Glutamatergic neuron (in vitro differentiated cells): ENCODE measurements around the gene STAP2. TPM values are rescaled to one million over a fixed set of nuclear protein-coding genes. Genes with fewer than 3 reads are reported as not detected.
"Not testable (repeated sequence)": the region's sequence is repeated elsewhere in the genome, so short reads cannot be mapped to it uniquely, and the experiment has no call there.

Experiments used
- DNase-seq: peaks from one replicate; pipeline ENCODE4 v3.0.0; 2022
- H3K27ac Mint-ChIP-seq: one replicate; pipeline ENCODE4 v1.8.0; 2020; ENCODE audit warnings: mild to moderate bottlenecking, mixed read lengths, inconsistent platforms; ENCODE audit not compliant: unreplicated experiment
- H3K27me3 Mint-ChIP-seq: one replicate; pipeline ENCODE4 v1.8.0; 2020; ENCODE audit warnings: mild to moderate bottlenecking, moderate library complexity, mixed read lengths, inconsistent platforms; ENCODE audit not compliant: unreplicated experiment
- H3K36me3 Mint-ChIP-seq: one replicate; pipeline ENCODE4 v1.8.0; 2020; ENCODE audit warnings: mild to moderate bottlenecking, mixed read lengths, inconsistent platforms; ENCODE audit not compliant: unreplicated experiment
- H3K4me1 Mint-ChIP-seq: one replicate; pipeline ENCODE4 v1.8.0; 2020; ENCODE audit warnings: mild to moderate bottlenecking, low read depth, mixed read lengths, inconsistent platforms; ENCODE audit not compliant: unreplicated experiment
- H3K4me3 Mint-ChIP-seq: one replicate; pipeline ENCODE4 v1.8.0; 2020; ENCODE audit warnings: mild to moderate bottlenecking, mixed read lengths, inconsistent platforms; ENCODE audit not compliant: unreplicated experiment
- H3K9me3 Mint-ChIP-seq: one replicate; pipeline ENCODE4 v1.8.0; 2020; ENCODE audit warnings: mild to moderate bottlenecking, moderate library complexity, mixed read lengths, inconsistent platforms; ENCODE audit not compliant: unreplicated experiment
- CTCF ChIP-seq: fragments of 200-600 bp; sonication (generic); IDR thresholded peaks from one replicate; pipeline ENCODE4 v1.5.0; 2021; ENCODE audit not compliant: partially characterized antibody, unreplicated experiment
- total RNA-seq: library from RNA; stranded (reverse); fragmentation: NEBNext Ultra II Directional; extraction: Animal tissue kit (Norgen Biotek cat#: 25700); gene quantifications from one replicate; pipeline ENCODE4 v1.2.1, GENCODE V29; 2021; ENCODE audit not compliant: unreplicated experiment

Gene STAP2
- total RNA-seq, 1 donor from 2014 or later, result 18.1 TPM

DNA sequence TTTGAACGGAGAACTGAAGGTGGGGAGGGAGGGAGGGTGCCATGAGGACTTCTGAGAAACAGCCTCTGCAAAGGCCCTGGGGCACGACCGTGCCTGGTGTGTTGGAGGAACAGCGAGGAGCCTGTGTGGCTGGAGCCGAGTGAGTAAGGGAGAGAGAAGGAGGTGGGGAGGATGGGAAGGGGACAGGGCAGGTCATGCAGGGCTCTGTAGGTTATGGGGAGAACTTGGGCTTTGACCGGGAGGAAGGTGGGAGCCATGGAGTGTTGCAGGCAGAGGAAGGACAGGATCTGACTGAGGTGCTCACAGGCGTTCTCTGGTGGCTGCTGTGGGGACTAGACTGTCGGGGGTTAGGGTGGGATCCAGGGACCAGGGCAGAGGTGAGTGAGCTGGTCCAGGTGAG, 11.5 kb upstream of the STAP2 start:
- TF ChIP-seq CTCF, result no peak
- peaks cover 1% of the 10 kb centered on the region for H3K27me3 Mint-ChIP-seq
- no peaks in the 10 kb centered on the region for H3K36me3 Mint-ChIP-seq
- no peaks in the 10 kb centered on the region for H3K4me1 Mint-ChIP-seq
- no peaks in the 10 kb centered on the region for H3K9me3 Mint-ChIP-seq
- no peak overlapping the region for H3K27ac Mint-ChIP-seq
- no peak for DNase-seq
- no peak overlapping the region for H3K4me3 Mint-ChIP-seq

GRCh38 chr19:4349225-4349624, 10.6 kb upstream of the STAP2 start:
- not testable (repeated sequence) for H3K4me3 Mint-ChIP-seq, H3K4me1 Mint-ChIP-seq, DNase-seq, H3K27me3 Mint-ChIP-seq, H3K27ac Mint-ChIP-seq, H3K36me3 Mint-ChIP-seq, H3K9me3 Mint-ChIP-seq

DNA sequence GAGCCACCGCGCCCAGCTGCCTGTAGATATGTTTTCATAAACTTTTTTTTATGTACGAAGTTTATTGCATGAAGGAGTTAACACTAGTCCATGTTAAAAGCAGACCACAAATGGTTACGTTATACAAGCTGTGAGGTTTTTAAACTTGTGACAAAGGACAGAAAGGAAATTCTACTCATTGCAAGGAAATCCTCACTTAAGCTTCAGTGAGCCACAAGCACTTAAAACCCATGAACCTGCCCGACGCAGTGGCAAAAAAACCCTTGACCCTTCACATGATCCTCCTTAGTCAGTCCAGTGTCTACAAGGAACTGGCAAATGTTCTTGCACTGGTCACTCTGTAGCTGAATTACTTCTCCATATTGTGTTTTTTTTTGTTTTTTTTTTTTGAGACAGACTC, 8.9 kb upstream of the STAP2 start:
- H3K27me3 Mint-ChIP-seq, result peaks cover 8% of the 10 kb centered on the region
- H3K27ac Mint-ChIP-seq, result no peak overlapping the region
- no peak for TF ChIP-seq CTCF
- H3K4me3 Mint-ChIP-seq, result no peak overlapping the region
- no peak for DNase-seq
- no peaks in the 10 kb centered on the region for H3K36me3 Mint-ChIP-seq
- peaks cover 5% of the 10 kb centered on the region for H3K9me3 Mint-ChIP-seq
- H3K4me1 Mint-ChIP-seq, result no peaks in the 10 kb centered on the region

- no peak for DNase-seq
- H3K9me3 Mint-ChIP-seq, result peaks cover 6% of the 10 kb centered on the region
- H3K27me3 Mint-ChIP-seq, result peaks cover 10% of the 10 kb centered on the region
- peaks cover 3% of the 10 kb centered on the region for H3K4me1 Mint-ChIP-seq
- no peaks in the 10 kb centered on the region for H3K36me3 Mint-ChIP-seq
- TF ChIP-seq CTCF, result no peak
- H3K4me3 Mint-ChIP-seq, result no peak overlapping the region
- no peak overlapping the region for H3K27ac Mint-ChIP-seq
Observed at GRCh38 chr19:4346020-4346383, 7.4 kb upstream of the STAP2 start.

DNA sequence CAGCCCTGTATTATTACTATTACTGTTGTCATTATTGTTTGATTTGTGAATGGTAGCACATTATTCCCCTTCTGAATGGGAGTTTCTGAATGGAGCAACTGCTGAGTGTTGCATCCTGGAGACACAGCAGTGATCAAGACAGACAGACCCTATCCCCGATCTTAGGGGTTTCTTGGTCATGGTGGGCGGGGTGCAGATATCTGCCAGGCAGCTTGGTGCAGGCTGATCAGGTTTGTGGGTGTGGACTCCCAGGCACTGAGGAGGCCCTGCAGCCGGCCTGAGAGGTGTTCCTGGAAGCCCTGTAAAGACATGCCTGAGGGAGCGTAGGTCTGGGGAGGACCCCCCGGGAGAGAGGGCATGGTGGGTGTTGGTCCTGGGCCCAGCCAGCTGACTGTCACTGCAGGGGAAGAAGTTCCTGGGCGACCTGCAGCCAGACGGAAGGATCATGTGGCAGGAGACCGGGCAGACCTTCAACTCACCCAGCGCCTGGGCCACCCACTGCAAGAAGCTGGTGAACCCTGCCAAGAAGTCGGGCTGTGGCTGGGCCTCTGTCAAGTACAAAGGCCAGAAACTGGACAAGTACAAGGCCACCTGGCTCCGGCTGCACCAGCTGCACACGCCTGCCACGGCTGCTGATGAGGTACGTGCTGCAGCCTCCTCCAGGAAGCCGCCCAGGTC, 6.9 kb upstream of the STAP2 start:
- Mint-ChIP-seq H3K4me3 (no peak overlapping the region), H3K27ac (no peak overlapping the region), H3K4me1 (peaks cover 3% of the 10 kb centered on the region), H3K36me3 (no peaks in the 10 kb centered on the region), H3K9me3 (peaks cover 6% of the 10 kb centered on the region), H3K27me3 (peaks cover 8% of the 10 kb centered on the region)
- TF ChIP-seq CTCF, result no peak
- DNase-seq, result no peak
